HepG2 (cell line): ENCODE results near the gene DNAJC21.
"Not testable (repeated sequence)": the region's sequence is repeated elsewhere in the genome, so short reads cannot be mapped to it uniquely, and the experiment has no call there.

ENCODE experiments used
- CTCF ChIP-seq: sonication (generic); formaldehyde crosslinking; IDR thresholded peaks from 2 replicates; pipeline ENCODE4 v1.5.0; 2020; ENCODE audit warnings: mild to moderate bottlenecking, missing genetic modification reagents, moderate library complexity
- USF2 ChIP-seq, 2 experiments: sonication (generic) in 1 of 2; formaldehyde crosslinking in 1 of 2; IDR thresholded peaks; 2 replicates each; pipeline versions ENCODE4 v1.5.1 to v1.6.1; 2011 to 2020; ENCODE audit warnings: borderline replicate concordance in 1 of 2, low read depth in 1 of 2, low read length in 1 of 2, mild to moderate bottlenecking in 1 of 2, missing genetic modification reagents in 1 of 2, moderate library complexity in 1 of 2
- ZNF276 ChIP-seq: sonication (generic); formaldehyde crosslinking; IDR thresholded peaks from 2 replicates; pipeline ENCODE4 v1.4.0; 2020; ENCODE audit warnings: mild to moderate bottlenecking, low read depth, missing genetic modification reagents
- ZNF589 ChIP-seq: sonication (generic); formaldehyde crosslinking; conservative IDR thresholded peaks from 2 replicates; pipeline ENCODE4 v1.8.0; 2022; ENCODE audit warnings: mild to moderate bottlenecking, moderate library complexity, missing genetic modification reagents
- ZNF614 ChIP-seq: IDR thresholded peaks from 2 replicates; pipeline ENCODE4 v1.6.1; 2018; ENCODE audit warnings: missing biosample characterization, missing genetic modification reagents, inconsistent platforms, borderline replicate concordance

GRCh38 chr5:34923256-34923655, 6.1 kb upstream of the DNAJC21 start:
- not testable (repeated sequence) for TF ChIP-seq CTCF (CRISPR knock-in tag); ZNF589 (CRISPR knock-in tag); ZNF276 (CRISPR knock-in tag); USF2 (IDR thresholded peaks at IDR 0.05; ENCODE audit: low read depth, low read length); USF2 (CRISPR knock-in tag; IDR thresholded peaks at IDR 0.05; ENCODE audit: borderline replicate concordance); ZNF614 (CRISPR knock-in tag)
